Breast epithelium (tissue), 4 donors: ENCODE data around the gene ARHGEF33. TPM values are rescaled to one million over a fixed set of nuclear protein-coding genes. Genes with fewer than 3 reads are reported as not detected.

Experiments used
- DNase-seq, 2 donors: peaks; one replicate each; pipeline ENCODE4 v3.0.0-alpha.2; 2019; ENCODE audit warnings: low spot score in 2 of 2
- H3K27ac ChIP-seq, 2 donors: fragments of 200-600 bp; sonication (generic) in 1 of 2; one replicate each; pipeline ENCODE4 v1.5.1; 2016 to 2019; ENCODE audit warnings: mild to moderate bottlenecking in 1 of 2
- H3K27me3 ChIP-seq, 2 donors: fragments of 200-600 bp; sonication (generic) in 1 of 2; one replicate each; pipeline versions ENCODE4 v1.5.1 to v1.6.0; 2017 to 2019; ENCODE audit warnings: control low read depth in 1 of 2, mild to moderate bottlenecking in 1 of 2
- H3K36me3 ChIP-seq: fragments of 200-600 bp; one replicate; pipeline ENCODE4 v1.5.1; 2019
- H3K4me1 ChIP-seq, 2 donors: fragments of 200-600 bp; sonication (generic); one replicate each; pipeline ENCODE4 v1.5.1; 2016 to 2019; ENCODE audit warnings: control low read depth in 1 of 2
- H3K4me3 ChIP-seq, 3 donors: fragments of 200-600 bp; sonication (generic); 1 replicate in 2 of 3; 2 replicates in 1 of 3; pipeline ENCODE4 v1.5.1; 2016 to 2019; ENCODE audit warnings: mild to moderate bottlenecking in 3 of 3, moderate library complexity in 2 of 3
- H3K9me3 ChIP-seq, 2 donors: fragments of 200-600 bp; sonication (generic) in 1 of 2; one replicate each; pipeline ENCODE4 v1.5.1; 2016 to 2019; ENCODE audit warnings: control low read depth in 1 of 2
- CTCF ChIP-seq, 3 donors: fragments of 450-650 bp; IDR thresholded peaks; one replicate each; pipeline ENCODE4 v1.5.1; 2016 to 2017; ENCODE audit warnings: antibody characterized with exemption in 3 of 3, mild to moderate bottlenecking in 3 of 3, moderate library complexity in 3 of 3
- POLR2A ChIP-seq: fragments of 450-650 bp; IDR thresholded peaks from one replicate; pipeline ENCODE4 v1.6.1; 2016; ENCODE audit warnings: antibody characterized with exemption, mild to moderate bottlenecking, moderate library complexity
- POLR2AphosphoS5 ChIP-seq, 3 donors: sonication (generic); formaldehyde crosslinking; IDR thresholded peaks; one replicate each; pipeline ENCODE4 v1.6.1; 2017; ENCODE audit warnings: antibody characterized with exemption in 3 of 3
- intact Hi-C: fragments of 100-400 bp; cut with DNase I; formaldehyde crosslinking; loops from one replicate; pipeline ENCODE4 v1.15.1; 2023; ENCODE audit warnings: low total_unique reads
- total RNA-seq, 3 donors: library from RNA; depleted of rRNA; stranded (reverse); fragments of >200 nt; gene quantifications; one replicate each; pipeline ENCODE4 v1.1.0, GENCODE V29; 2016

The ARHGEF33 gene
- total RNA-seq, 3 donors from 2014 or later, result 1.6 to 2.2 (median 1.9) TPM

- H3K27ac ChIP-seq, result no peak overlapping the region
- no peak for DNase-seq
These were observed 127.7 kb downstream of the ARHGEF33 start for GRCh38 chr2:39017334-39017733.

GRCh38 chr2:39018638-39019037 is 129.0 kb downstream of the ARHGEF33 start:
- Histone ChIP-seq H3K27me3 (no peaks in the 10 kb centered on the region), H3K4me1 (no peaks in the 10 kb centered on the region), H3K9me3 (no peaks in the 10 kb centered on the region), H3K36me3 (no peaks in the 10 kb centered on the region), H3K4me3 (no peak overlapping the region), H3K27ac (no peak overlapping the region)
- no peak for DNase-seq
- no peak for TF ChIP-seq POLR2A
- TF ChIP-seq CTCF (IDR thresholded peaks at IDR 0.05), result no peak
- TF ChIP-seq POLR2AphosphoS5 (IDR thresholded peaks at IDR 0.05), result no peak
- intact Hi-C loops, result no loop called here

More at GRCh38 chr2:39017334-39017733, 127.7 kb downstream of the ARHGEF33 start:
- Histone ChIP-seq H3K4me1 (no peaks in the 10 kb centered on the region), H3K27me3 (no peaks in the 10 kb centered on the region), H3K36me3 (peaks cover 2% of the 10 kb centered on the region), H3K4me3 (no peak overlapping the region), H3K9me3 (no peaks in the 10 kb centered on the region)
- TF ChIP-seq POLR2A (no peak), CTCF (IDR thresholded peaks at IDR 0.05) (no peak), POLR2AphosphoS5 (IDR thresholded peaks at IDR 0.05) (no peak)
- intact Hi-C loops, result no loop called here

- Histone ChIP-seq H3K27ac (no peak overlapping the region), H3K9me3 (no peaks in the 10 kb centered on the region), H3K36me3 (no peaks in the 10 kb centered on the region), H3K4me3 (no peak overlapping the region), H3K4me1 (no peaks in the 10 kb centered on the region), H3K27me3 (no peaks in the 10 kb centered on the region)
- DNase-seq, result no peak
- intact Hi-C loops, result no loop called here
- TF ChIP-seq CTCF (IDR thresholded peaks at IDR 0.05) (no peak), POLR2A (no peak), POLR2AphosphoS5 (IDR thresholded peaks at IDR 0.05) (no peak)
These were observed 130.7 kb downstream of the ARHGEF33 start for GRCh38 chr2:39020383-39020782.

- Histone ChIP-seq H3K9me3 (no peaks in the 10 kb centered on the region), H3K4me1 (no peaks in the 10 kb centered on the region), H3K27me3 (no peaks in the 10 kb centered on the region), H3K27ac (no peak overlapping the region), H3K36me3 (no peaks in the 10 kb centered on the region), H3K4me3 (no peak overlapping the region)
- DNase-seq, result no peak
- intact Hi-C loops, result no loop called here
- no peak for TF ChIP-seq POLR2AphosphoS5 (IDR thresholded peaks at IDR 0.05)
- TF ChIP-seq CTCF (IDR thresholded peaks at IDR 0.05), result no peak
- TF ChIP-seq POLR2A, result no peak
These were observed 133.1 kb downstream of the ARHGEF33 start for GRCh38 chr2:39022642-39023235.

- no peak overlapping the region for H3K27ac ChIP-seq
- no peak for DNase-seq
- no peaks in the 10 kb centered on the region for H3K9me3 ChIP-seq
- intact Hi-C loops, result no loop called here
- no peaks in the 10 kb centered on the region for H3K36me3 ChIP-seq
- no peaks in the 10 kb centered on the region for H3K27me3 ChIP-seq
- no peak overlapping the region for H3K4me3 ChIP-seq
- H3K4me1 ChIP-seq, result no peaks in the 10 kb centered on the region
- TF ChIP-seq POLR2AphosphoS5 (IDR thresholded peaks at IDR 0.05) (no peak), POLR2A (no peak), CTCF (IDR thresholded peaks at IDR 0.05) (no peak)
These were observed 134.0 kb downstream of the ARHGEF33 start for GRCh38 chr2:39023649-39024048.
